ENCODE measurements around the gene MAEA.

MAEA gene

DNA sequence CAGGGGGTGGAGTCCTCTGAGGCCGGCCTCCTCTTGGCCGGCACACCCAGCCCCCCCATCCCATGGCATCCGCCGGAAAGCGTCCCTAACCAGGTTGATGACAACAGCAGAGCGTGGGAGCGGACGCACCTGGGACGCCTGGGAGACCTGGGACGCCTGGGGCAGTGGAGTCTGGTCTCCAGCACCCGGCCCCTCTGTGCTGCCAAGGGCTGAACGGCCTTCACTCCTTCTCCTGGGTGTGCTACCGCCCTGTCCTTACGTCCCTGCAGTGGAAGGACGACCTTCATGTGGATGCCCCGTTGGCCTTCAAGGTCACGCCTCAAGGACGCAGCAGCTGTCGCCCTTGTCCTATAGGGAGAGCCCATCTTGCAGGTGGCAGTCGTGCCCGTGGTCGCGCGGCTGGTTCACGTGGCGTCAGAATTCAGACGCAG is 89.7 kb downstream of the MAEA start:
- DNase-seq (ENCODE audit: low read depth, low spot score): no peak

DNA sequence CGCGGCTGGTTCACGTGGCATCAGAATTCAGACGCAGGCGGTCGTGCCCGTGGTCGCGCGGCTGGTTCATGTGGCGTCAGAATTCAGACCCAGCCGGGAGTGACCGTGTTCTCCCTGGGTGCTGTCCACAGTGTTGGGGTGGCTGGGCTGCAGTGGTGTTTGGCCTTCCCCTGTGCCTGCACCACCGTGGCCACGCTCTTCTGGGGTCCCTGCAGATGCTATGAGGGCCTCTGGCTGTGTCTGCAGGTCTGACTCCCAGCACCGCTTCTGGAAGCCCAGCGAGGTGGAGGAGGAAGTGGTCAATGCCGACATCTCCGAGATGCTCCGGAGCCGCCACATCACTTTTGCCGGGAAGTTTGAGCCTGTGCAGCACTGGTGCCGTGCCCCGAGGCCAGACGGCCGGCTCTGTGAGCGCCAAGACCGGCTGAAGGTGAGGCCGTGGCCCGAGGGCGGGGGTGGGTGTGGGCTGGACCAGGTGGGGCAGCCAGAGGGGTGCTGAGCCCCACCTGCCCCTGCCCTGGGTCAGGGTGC is 90.2 kb downstream of the MAEA start:
- no peak for DNase-seq (ENCODE audit: low read depth, low spot score)

DNA sequence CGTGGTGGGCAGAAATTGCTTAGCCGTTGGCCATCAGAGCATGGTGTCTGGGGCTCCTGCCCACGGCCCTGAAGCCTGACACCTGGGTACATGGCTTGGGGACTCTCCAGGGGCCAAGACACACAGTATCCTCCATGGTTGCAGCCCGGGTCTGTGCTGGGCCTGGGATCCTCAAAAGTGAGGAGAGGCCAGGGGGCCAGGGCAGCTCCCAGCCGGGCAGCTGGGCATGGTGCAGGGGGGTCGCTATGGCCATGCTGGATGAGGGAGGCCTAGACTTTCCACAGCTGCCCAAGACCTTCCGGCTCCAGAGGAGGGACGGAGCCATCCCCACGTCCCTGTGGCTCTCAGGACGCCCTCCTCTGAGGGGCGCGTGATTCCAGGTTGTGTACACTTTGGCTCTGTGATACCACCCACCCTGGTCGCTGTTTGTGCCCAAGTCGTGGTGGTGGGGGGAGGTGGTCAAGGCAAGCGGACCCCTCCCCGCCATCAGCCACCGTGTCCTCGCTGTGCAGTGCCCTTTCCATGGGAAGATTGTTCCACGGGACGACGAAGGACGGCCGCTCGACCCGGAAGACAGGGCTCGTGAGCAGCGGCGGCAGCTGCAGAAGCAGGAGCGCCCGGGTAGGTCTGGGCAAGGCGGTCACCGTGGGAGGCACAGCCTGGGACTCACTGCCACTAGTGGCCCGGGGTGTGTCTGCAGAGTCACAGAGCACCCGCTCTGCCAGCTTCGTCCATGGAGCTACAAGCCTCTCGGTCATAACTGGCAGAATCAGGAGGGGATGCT is 90.9 kb downstream of the MAEA start:
- no peak for DNase-seq (ENCODE audit: low read depth, low spot score)

DNA sequence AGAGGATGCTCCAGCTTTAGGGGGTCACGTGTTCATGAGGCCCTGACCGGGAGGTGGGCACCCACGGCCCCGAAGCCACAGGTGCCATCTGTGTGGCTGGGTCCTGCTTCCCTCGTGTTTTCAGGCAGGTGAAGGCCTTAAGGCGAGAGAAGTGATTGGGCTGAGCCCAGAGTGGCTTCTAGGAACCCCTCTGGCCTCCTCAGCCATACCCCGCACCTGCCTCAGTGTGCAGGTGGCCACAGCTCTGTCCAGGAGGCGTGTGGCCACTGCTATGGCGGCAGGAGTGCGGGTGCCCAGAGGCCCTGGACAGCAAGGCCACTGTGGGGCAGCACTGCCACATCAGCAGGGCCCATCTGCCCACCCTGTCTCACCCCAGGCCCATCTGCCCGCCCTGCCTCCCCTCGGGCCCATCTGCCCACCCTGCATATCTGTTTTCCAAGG is 91.5 kb downstream of the MAEA start:
- no peak for DNase-seq (ENCODE audit: low read depth, low spot score)

DNA sequence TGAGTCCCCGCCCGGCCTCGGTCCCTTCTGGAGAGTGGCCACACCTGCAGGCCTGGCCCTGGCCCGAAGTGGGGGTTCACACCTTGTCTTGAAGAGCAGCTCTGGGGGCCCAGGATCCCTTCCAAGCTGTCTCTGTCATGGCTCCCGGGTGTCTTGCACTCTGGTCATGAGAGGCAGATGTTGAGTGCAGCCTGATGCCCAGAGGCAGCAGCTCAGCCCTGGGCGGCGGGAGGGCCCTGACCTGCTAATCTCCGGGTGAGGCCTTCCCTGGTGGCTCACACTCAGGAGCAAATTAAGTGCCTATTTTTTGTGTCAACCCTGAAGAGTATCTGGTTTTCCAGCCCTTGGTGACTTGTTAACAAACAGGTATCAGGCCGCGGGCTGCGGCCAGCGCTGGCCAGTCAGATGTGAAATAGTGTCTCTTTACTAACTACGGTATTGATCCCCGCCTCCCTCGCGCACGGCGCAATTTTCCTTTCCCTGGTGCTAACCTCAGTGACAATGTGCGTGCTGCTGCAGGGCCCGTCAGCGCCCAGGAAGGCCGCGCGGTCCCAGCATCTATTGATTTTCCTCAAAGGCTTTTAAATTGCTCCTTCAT is 92.4 kb downstream of the MAEA start:
- no peak for DNase-seq (ENCODE audit: low read depth, low spot score)

DNA sequence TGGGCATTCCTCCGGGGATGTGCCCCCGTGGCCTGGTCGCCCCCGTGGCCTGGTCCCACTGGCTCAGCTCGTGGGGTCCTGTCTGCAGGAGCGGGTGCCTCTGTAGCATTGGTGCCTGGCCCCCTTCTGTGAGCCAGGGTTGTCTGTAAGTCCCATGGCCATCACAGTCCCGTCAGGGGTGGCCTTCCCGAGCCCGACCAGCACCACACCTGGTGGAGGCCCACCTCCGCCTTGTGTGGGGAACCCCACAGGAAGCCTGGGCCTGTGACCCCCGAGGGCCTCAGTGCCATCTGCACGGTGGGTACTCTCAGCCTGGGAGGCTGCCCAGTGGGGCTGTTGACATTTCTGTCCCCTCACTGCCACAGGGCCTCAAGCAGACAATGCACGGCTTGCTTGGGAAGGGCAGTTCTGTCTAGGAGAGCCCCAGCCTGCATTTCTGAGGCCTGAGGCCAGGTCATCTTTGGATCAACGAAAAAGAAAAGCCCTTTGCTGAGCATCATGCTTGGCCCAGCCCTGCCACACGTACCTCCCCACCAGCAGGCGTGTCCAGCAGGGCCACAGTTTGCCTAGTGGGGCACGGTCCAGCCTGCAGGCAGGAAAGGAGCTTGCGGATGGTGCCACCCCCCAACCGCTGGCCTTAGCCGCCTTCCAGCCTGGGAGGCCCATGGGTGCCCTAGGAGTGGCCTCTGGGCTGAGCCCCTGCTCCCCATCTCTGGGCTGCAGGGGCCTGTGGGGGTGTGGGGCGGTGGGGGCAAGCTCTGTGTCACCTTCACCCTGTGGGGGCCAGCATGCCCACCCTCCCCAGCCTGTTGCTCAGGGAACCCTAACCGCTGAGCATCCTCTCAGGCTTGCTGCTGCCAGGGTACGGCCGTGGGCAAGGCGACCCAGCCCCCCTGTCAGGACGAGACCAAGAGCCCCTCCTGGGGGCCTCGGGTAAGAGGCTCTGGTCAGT is 93.4 kb downstream of the MAEA start:
- DNase-seq (ENCODE audit: low read depth, low spot score): no peak

DNA sequence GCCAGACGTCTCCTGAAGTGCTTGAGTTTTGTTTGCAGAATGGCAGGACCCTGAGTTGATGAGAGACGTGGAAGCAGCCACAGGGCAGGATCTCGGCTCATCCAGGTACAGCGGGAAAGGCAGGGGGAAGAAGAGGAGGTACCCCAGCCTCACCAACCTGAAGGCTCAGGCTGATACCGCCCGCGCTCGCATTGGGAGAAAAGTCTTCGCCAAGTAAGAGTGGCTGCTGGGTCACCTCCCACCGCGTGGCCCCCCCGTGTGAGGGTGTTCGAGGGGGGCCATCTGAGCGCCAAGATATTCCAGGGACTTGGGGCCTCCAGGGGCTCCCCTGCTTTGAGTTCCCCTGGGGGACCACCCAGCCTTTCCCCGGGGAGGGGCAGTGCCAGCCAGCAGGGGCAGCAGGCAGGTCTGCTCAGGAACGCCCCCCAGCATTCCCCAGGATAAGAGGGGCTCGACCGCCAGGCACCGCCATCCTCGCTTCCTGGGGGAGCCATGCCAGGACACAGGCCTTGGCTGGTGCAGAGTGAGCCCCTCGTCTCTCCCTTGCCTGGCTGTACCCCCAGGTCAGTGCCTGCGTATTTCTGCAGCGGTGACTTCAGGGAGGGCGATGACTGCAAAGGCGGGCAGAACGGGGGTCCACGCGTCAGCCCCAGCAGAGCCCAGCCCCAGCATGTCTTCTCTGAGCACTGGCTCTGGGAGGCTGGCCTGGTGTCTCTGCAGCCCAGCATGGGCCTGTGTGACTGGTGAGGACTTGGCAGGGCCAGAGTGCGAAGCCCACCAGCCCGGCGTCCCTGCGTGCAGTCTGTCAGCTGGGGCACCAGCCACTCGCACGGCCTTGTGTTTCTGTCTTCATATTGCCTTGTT is 94.3 kb downstream of the MAEA start:
- DNase-seq (ENCODE audit: low read depth, low spot score): no peak

DNA sequence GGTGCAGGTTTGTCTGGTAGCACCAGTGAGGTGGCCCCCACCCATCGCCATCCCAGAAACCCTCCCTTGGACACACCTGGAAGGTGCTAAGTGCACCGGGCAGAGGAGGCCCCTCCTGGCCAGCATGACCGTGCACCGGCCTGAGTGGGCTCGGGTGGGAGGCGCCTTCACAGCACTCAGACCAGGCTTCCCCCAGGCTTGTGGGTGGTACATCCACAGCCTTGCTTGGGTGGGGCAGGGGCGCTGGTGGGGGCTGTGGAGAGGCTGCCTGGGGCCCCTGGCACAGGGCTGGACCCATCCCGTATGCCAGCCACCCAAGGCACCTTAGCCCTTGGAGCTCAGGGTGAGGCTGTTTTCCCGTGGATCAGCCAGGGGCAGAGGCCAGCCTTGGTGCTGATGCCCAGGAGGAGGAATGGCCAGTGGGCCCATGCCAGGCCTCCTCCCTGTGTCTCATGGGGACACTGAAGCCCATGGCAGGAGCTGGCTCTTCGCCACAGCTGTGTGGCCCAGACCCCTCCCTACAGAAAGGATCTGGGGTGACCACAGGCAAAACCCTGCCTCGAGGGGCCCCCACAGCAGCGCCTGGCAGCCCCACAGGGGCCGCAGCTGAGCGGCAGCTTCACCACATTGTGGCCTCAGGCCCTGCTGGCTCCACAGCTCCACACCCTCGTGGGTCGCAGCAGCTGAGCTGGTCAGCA is 95.1 kb downstream of the MAEA start:
- DNase-seq (ENCODE audit: low read depth, low spot score): no peak

DNA sequence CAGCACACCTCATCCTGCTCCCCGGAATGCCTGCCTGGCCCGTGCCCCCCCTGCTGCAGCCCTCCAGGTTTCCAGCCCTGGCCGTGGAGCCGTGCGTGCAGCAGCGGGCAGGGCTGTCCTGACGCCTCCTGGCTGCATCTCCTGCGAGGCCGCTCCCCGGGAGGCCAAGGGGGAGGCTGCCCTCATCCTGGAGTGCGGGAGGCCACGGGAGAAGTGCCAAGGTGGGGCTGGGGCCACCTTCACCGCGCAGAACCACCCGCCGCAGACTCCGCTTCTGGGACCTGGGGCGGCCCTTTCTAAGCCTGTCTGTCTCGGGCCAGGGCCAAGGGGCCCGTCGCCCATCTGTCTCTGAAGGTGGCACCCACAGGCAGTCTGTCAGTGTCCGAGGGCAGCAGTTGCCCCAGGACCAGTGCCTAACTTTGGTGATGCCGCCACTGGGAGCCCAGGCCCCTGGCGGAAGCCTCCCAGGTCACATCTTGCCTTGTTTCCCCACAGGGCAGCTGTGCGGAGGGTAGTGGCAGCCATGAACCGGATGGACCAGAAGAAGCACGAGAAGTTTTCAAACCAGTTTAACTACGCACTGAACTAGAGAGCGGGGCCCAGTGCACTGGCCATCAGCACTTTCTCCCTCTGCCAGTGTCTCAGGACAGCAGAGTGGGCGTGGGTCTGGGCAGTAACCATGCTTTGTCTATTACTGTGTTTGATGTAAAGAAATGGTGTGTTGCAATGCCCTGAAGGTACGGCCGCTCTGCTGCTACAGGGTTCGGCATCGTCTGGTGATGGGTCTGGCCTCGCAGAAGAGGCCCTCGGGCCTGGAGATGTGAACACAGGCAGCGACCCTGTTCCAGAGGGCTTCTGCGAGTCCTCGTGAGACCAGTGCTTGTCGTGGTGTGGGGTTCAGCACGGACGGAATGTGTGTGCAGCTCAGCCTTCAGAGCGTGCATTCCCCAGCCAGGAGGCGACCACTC is 96.0 kb downstream of the MAEA start:
- DNase-seq (ENCODE audit: low read depth, low spot score): no peak
